Measurements from ENCODE around the gene TGFBR2. TPM values are rescaled to one million over a fixed set of nuclear protein-coding genes. Genes with fewer than 3 reads are reported as not detected.

Gene TGFBR2
- total RNA-seq, 1 experiment from 2014 or later: 16.1 TPM

DNA sequence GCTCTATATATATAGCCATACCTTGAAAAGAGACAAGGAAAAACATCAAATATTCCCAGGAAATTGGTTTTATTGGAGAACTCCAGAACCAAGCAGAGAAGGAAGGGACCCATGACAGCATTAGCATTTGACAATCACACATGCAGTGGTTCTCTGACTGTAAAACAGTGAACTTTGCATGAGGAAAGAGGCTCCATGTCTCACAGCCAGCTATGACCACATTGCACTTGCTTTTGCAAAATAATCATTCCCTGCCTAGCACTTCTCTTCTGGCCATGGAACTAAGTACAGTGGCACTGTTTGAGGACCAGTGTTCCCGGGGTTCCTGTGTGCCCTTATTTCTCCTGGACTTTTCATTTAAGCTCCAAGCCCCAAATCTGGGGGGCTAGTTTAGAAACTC, 85.5 kb downstream of the TGFBR2 start:
- DNase-seq (ENCODE audit: low spot score): peak; percentile 73
- BruUV-seq (replicated peaks): no TSS peak
- ChIA-PET POLR2A (ENCODE audit: low non-redundant PET) (interaction anchor here (0.5 to 0.6 kb wide), 2 partner anchors 22 to 520 kb away, joined by 3 read pairs; no protein-coding TSS in a partner anchor), CTCF (interaction anchor here (0.6 to 1.1 kb wide), 4 partner anchors 33 to 650 kb away, joined by 4 to 8 read pairs (median 6); no protein-coding TSS in a partner anchor)
- H3K9me3 ChIP-seq (ENCODE audit: low read depth, low read length, poor library complexity, severe bottlenecking): no peaks in the 10 kb centered on the region
- no peaks in the 10 kb centered on the region for H3K27me3 ChIP-seq (replicated peaks; ENCODE audit: insufficient read depth, low read depth, low read length, poor library complexity)
- H3K4me1 ChIP-seq (ENCODE audit: insufficient read depth, low read length, poor library complexity, severe bottlenecking): peaks cover 77% of the 10 kb centered on the region
- H3K36me3 ChIP-seq (ENCODE audit: insufficient read depth, low read length, poor library complexity, severe bottlenecking): peaks cover under 1% of the 10 kb centered on the region
- TF ChIP-seq CTCF (conservative IDR thresholded peaks at IDR 0.05; ENCODE audit: low read depth, low read length) (no peak), EZH2 (IDR thresholded peaks at IDR 0.05; ENCODE audit: borderline replicate concordance, low read depth, low read length, poor library complexity, severe bottlenecking) (no peak)
- intact Hi-C loops (cut with micrococcal nuclease; ENCODE audit: unreplicated experiment): loop anchor here (2.0 to 5.0 kb wide), 8 partner anchors 35 to 679 kb away; partner anchors contain the start of gene TGFBR2
- peak overlapping the region; percentile 61 for H3K27ac ChIP-seq (ENCODE audit: low read depth, low read length, poor library complexity, severe bottlenecking)
- H3K4me3 ChIP-seq (ENCODE audit: low read depth, low read length, poor library complexity, severe bottlenecking): no peak overlapping the region

GRCh38 chr3:30692498-30693130, 86.2 kb downstream of the TGFBR2 start:
- TF ChIP-seq EZH2 (IDR thresholded peaks at IDR 0.05; ENCODE audit: borderline replicate concordance, low read depth, low read length, poor library complexity, severe bottlenecking) (no peak), CTCF (conservative IDR thresholded peaks at IDR 0.05; ENCODE audit: low read depth, low read length) (no peak)
- ChIA-PET POLR2A (ENCODE audit: low non-redundant PET) (no interaction called here), CTCF (interaction anchor here (0.6 to 2.0 kb wide), 4 partner anchors 52 to 650 kb away, joined by 3 to 15 read pairs (median 3); partner anchors contain the start of gene TGFBR2)
- intact Hi-C loops (cut with micrococcal nuclease; ENCODE audit: unreplicated experiment): loop anchor here (1.0 to 5.0 kb wide), 8 partner anchors 35 to 680 kb away; partner anchors contain the start of gene TGFBR2
- DNase-seq (ENCODE audit: low spot score): no peak
- Histone ChIP-seq H3K4me1 (ENCODE audit: insufficient read depth, low read length, poor library complexity, severe bottlenecking) (peaks cover 77% of the 10 kb centered on the region), H3K4me3 (ENCODE audit: low read depth, low read length, poor library complexity, severe bottlenecking) (no peak overlapping the region), H3K36me3 (ENCODE audit: insufficient read depth, low read length, poor library complexity, severe bottlenecking) (no peaks in the 10 kb centered on the region), H3K27ac (ENCODE audit: low read depth, low read length, poor library complexity, severe bottlenecking) (peak overlapping the region; percentile 61), H3K9me3 (ENCODE audit: low read depth, low read length, poor library complexity, severe bottlenecking) (no peaks in the 10 kb centered on the region), H3K27me3 (replicated peaks; ENCODE audit: insufficient read depth, low read depth, low read length, poor library complexity) (no peaks in the 10 kb centered on the region)
- no TSS peak for BruUV-seq (replicated peaks)

DNA sequence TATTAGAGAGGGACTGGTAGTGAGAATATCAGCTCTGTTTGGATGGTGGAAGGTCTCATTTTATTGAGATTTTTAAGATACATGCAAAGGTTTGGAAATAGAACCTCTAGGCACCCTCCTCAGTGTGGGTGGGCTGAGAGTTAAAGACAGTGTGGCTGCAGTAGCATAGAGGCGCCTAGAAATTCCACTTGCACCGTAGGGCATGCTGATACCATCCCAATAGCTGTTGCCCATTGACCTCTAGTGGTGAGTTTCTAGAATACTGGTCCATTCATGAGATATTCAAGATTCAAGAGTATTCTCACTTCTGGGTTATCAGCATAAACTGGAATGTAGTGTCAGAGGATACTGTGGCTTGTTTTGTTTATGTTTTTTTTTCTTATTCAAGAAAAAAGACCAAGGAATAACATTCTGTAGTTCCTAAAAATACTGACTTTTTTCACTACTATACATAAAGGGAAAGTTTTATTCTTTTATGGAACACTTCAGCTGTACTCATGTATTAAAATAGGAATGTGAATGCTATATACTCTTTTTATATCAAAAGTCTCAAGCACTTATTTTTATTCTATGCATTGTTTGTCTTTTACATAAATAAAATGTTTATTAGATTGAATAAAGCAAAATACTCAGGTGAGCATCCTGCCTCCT, 87.2 kb downstream of the TGFBR2 start:
- intact Hi-C loops (cut with micrococcal nuclease; ENCODE audit: unreplicated experiment): loop anchor here (1.0 to 5.0 kb wide), 8 partner anchors 36 to 681 kb away; partner anchors contain the start of gene TGFBR2
- ChIA-PET POLR2A (ENCODE audit: low non-redundant PET) (interaction anchor here (0.6 kb wide), 1 partner anchor 659 kb away, joined by 4 read pairs; no protein-coding TSS in a partner anchor), CTCF (interaction anchor here (0.5 to 2.0 kb wide), 9 partner anchors 22 to 689 kb away, joined by 3 to 15 read pairs (median 3); partner anchors contain the start of gene TGFBR2)
- Histone ChIP-seq H3K4me1 (ENCODE audit: insufficient read depth, low read length, poor library complexity, severe bottlenecking) (peaks cover 67% of the 10 kb centered on the region), H3K4me3 (ENCODE audit: low read depth, low read length, poor library complexity, severe bottlenecking) (no peak overlapping the region), H3K9me3 (ENCODE audit: low read depth, low read length, poor library complexity, severe bottlenecking) (no peaks in the 10 kb centered on the region), H3K36me3 (ENCODE audit: insufficient read depth, low read length, poor library complexity, severe bottlenecking) (no peaks in the 10 kb centered on the region), H3K27ac (ENCODE audit: low read depth, low read length, poor library complexity, severe bottlenecking) (no peak overlapping the region), H3K27me3 (replicated peaks; ENCODE audit: insufficient read depth, low read depth, low read length, poor library complexity) (no peaks in the 10 kb centered on the region)
- DNase-seq (ENCODE audit: low spot score): peak; percentile 89
- BruUV-seq (replicated peaks): no TSS peak
- no peak for TF ChIP-seq EZH2 (IDR thresholded peaks at IDR 0.05; ENCODE audit: borderline replicate concordance, low read depth, low read length, poor library complexity, severe bottlenecking)
- TF ChIP-seq CTCF (conservative IDR thresholded peaks at IDR 0.05; ENCODE audit: low read depth, low read length): peak; percentile 88
